ENCODE results near the gene POTEF. TPM values are rescaled to one million over a fixed set of nuclear protein-coding genes. Genes with fewer than 3 reads are reported as not detected.
A peak's percentile ranks its signal among the peaks of the same experiment; 100 is the strongest.
"Not testable (repeated sequence)": the region's sequence is repeated elsewhere in the genome, so short reads cannot be mapped to it uniquely, and the experiment has no call there.

The POTEF gene
- total RNA-seq, 1 experiment from 2014 or later = 3.5 TPM

DNA sequence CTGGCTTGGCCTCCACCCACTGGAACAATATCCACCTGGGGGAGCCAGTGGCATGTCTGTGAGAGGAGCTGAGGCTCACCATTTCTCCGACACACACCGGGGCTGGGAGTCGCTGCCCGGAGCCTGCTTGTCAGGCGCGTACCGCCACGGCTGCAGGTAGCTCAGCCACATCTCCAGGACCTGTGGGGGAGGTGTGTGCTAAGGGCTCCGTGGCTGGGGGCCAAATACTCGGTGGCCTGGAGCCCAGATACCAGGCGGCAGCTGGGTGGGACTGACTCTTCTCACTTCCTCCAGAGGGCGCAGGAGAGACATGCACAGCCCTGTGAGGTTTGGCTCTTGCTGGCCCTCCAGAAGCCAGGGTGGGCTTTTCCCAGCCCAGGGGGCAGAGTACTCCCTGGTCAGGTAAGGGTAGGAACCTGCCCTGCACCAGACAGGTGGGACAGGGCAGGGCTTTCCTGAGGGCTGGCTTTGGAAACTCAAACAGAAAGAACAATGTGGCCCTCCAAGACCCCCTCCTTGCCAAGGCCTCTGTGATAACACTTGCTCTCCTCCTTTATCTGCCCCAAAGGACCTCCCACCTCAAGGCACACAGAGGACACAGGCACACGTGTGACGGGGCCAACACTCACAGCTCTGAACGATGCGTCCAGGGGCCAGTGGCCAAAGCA, 27.1 kb upstream of the POTEF start:
- H3K9me3 ChIP-seq (ENCODE audit: control insufficient read depth in 1 of 2, insufficient read depth in 1 of 2, low read depth in 1 of 2, low read length in 2 of 2); H3K9ac ChIP-seq (ENCODE audit: low read length); H3K36me3 ChIP-seq (ENCODE audit: control insufficient read depth in 1 of 2, insufficient read depth in 2 of 2, low read length in 2 of 2); H2AFZ ChIP-seq (ENCODE audit: low read depth, low read length, poor library complexity, severe bottlenecking); H3K4me1 ChIP-seq (ENCODE audit: control insufficient read depth in 1 of 2, insufficient read depth in 2 of 2, low read length in 2 of 2); H3K4me2 ChIP-seq (ENCODE audit: low read length); H4K20me1 ChIP-seq (ENCODE audit: insufficient read depth); H3K9me2 ChIP-seq (ENCODE audit: insufficient read depth); H3K27ac ChIP-seq (ENCODE audit: low read depth, low read length); H3K4me3 ChIP-seq (replicated peaks in 1 of 2; ENCODE audit: low read depth in 1 of 2, low read length in 2 of 2); H3K27me3 ChIP-seq (ENCODE audit: insufficient read depth, low read length); POLR2A ChIA-PET; H3K79me2 ChIP-seq (ENCODE audit: insufficient read depth, low read length); BruUV-seq (replicated peaks): not testable (repeated sequence)
- ChIA-PET CTCF (interaction anchor here (1.0 to 1.4 kb wide), 4 partner anchors 175 to 217 kb away, joined by 3 to 7 read pairs (median 4); no protein-coding TSS in a partner anchor), RAD21 (ENCODE audit: low non-redundant PET in 1 of 2, low total read pairs in 2 of 2, uncharacterized antibody in 2 of 2, unreplicated experiment in 2 of 2) (interaction anchor here in 1 of 2 experiments (1.2 kb wide), 1 partner anchor 176 kb away, joined by 3 read pairs; no protein-coding TSS in a partner anchor)
- ATAC-seq = peak; percentile 80
- TF ChIP-seq CTCF (IDR thresholded peaks at IDR 0.05 in 2 of 3, conservative IDR thresholded peaks at IDR 0.05 in 1 of 3; ENCODE audit: borderline replicate concordance in 1 of 3, insufficient read depth in 1 of 3, low read depth in 2 of 3, low read length in 2 of 3) (peak; percentile 53 to 70 (median 58); a peak in 5 of 6 replicates), RAD21 (IDR thresholded peaks at IDR 0.05; ENCODE audit: low read depth) (peak; percentile 61)
- peak; percentile 13 for DNase-seq (ENCODE audit: low read depth, low spot score)
- intact Hi-C loops (cut with micrococcal nuclease) = loop anchor here (1.0 kb wide), 1 partner anchor 176 kb away; no protein-coding TSS in a partner anchor
